Parathyroid adenoma (tissue), 2 donors: ENCODE results near the gene ATAD3A.
"Not testable (repeated sequence)": the region's sequence is repeated elsewhere in the genome, so short reads cannot be mapped to it uniquely, and the experiment has no call there.

ENCODE experiments used
- H2AFZ ChIP-seq: fragments of 300-600 bp; sonication (generic); one replicate; pipeline ENCODE4 v1.7.0; 2017; ENCODE audit warnings: antibody characterized with exemption, mild to moderate bottlenecking
- H3K27ac ChIP-seq: fragments of 300-600 bp; sonication (generic); one replicate; pipeline ENCODE4 v1.7.0; 2017
- H3K27me3 ChIP-seq: fragments of 300-600 bp; sonication (generic); one replicate; pipeline ENCODE4 v1.7.0; 2017; ENCODE audit warnings: low read length; ENCODE audit not compliant: control insufficient read depth, insufficient read depth
- H3K36me3 ChIP-seq: fragments of 300-600 bp; sonication (generic); one replicate; pipeline ENCODE4 v1.7.0; 2017; ENCODE audit warnings: low read length; ENCODE audit not compliant: control insufficient read depth, insufficient read depth
- H3K4me1 ChIP-seq: fragments of 300-600 bp; sonication (generic); one replicate; pipeline ENCODE4 v1.7.0; 2017; ENCODE audit warnings: control low read depth
- H3K4me2 ChIP-seq: fragments of 300-600 bp; sonication (generic); one replicate; pipeline ENCODE4 v1.7.0; 2017; ENCODE audit warnings: low read length
- H3K4me3 ChIP-seq: fragments of 300-600 bp; sonication (generic); one replicate; pipeline ENCODE4 v1.7.0; 2017; ENCODE audit warnings: low read depth, low read length
- H3K79me2 ChIP-seq: fragments of 300-600 bp; sonication (generic); one replicate; pipeline ENCODE4 v1.7.0; 2017; ENCODE audit warnings: control low read depth
- H3K9ac ChIP-seq: fragments of 300-600 bp; sonication (generic); one replicate; pipeline ENCODE4 v1.7.0; 2017; ENCODE audit warnings: mild to moderate bottlenecking
- H3K9me3 ChIP-seq: fragments of 300-600 bp; sonication (generic); one replicate; pipeline ENCODE4 v1.7.0; 2017; ENCODE audit warnings: low read length; ENCODE audit not compliant: control insufficient read depth
- TF ChIP-seq, protein P1 (sequence below): fragments of 300-600 bp; sonication (generic); IDR thresholded peaks from one replicate; pipeline ENCODE4 v1.7.0; 2017; ENCODE audit warnings: antibody characterized with exemption, mild to moderate bottlenecking
- donor health status: primary hyperparathyroidism.

ATAD3A gene

DNA sequence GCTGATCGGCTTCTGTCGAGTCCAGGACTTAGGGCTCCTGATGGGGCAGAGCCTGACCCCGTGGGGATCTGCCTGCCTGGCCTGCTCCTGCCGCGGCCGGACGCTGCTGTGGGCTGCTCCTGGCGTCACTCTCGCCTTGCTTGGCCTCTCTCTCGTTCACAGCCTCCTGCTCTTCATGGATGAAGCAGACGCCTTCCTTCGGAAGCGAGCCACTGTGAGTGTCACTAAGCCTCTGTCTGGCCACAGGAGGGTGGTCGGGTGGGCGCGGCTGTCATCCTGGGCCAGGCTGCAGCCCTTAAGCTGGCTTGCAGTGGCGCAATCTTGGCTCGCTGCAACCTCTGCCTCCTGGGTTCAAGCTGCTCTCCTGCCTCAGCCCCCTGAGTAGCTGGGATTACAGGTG is 24.3 kb upstream of the ATAD3A start:
- H2AFZ ChIP-seq, result no peak overlapping the region
- no peaks in the 10 kb centered on the region for H3K27me3 ChIP-seq
- no peaks in the 10 kb centered on the region for H3K79me2 ChIP-seq
- H3K9ac ChIP-seq, result no peak overlapping the region
- no peaks in the 10 kb centered on the region for H3K36me3 ChIP-seq
- no peak overlapping the region for H3K27ac ChIP-seq
- no peaks in the 10 kb centered on the region for H3K4me1 ChIP-seq
- H3K4me3 ChIP-seq, result no peak overlapping the region
- no peak overlapping the region for H3K4me2 ChIP-seq
- no peaks in the 10 kb centered on the region for H3K9me3 ChIP-seq
- TF ChIP-seq, protein P1, sequence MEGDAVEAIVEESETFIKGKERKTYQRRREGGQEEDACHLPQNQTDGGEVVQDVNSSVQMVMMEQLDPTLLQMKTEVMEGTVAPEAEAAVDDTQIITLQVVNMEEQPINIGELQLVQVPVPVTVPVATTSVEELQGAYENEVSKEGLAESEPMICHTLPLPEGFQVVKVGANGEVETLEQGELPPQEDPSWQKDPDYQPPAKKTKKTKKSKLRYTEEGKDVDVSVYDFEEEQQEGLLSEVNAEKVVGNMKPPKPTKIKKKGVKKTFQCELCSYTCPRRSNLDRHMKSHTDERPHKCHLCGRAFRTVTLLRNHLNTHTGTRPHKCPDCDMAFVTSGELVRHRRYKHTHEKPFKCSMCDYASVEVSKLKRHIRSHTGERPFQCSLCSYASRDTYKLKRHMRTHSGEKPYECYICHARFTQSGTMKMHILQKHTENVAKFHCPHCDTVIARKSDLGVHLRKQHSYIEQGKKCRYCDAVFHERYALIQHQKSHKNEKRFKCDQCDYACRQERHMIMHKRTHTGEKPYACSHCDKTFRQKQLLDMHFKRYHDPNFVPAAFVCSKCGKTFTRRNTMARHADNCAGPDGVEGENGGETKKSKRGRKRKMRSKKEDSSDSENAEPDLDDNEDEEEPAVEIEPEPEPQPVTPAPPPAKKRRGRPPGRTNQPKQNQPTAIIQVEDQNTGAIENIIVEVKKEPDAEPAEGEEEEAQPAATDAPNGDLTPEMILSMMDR, result no peak

DNA sequence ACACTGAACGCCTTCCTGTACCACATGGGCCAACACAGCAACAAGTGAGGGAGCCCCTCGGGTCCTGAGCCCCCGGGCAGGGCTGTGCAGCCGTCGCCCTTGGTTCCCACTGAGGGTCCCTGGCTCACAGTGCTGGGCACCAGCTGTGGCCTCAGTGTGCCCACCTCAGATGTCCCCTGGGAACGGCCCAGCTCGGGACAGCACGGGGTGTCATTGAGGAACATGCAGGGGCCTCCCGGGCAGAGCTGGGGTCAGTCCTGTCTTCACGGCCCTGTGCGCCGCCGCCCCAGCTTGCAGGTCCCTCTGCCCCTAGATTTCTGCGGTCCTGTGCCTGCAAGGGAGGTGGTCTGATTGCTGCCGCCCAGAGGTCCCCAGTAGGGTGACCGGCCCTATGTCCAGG is 22.7 kb upstream of the ATAD3A start:
- no peaks in the 10 kb centered on the region for H3K36me3 ChIP-seq

DNA sequence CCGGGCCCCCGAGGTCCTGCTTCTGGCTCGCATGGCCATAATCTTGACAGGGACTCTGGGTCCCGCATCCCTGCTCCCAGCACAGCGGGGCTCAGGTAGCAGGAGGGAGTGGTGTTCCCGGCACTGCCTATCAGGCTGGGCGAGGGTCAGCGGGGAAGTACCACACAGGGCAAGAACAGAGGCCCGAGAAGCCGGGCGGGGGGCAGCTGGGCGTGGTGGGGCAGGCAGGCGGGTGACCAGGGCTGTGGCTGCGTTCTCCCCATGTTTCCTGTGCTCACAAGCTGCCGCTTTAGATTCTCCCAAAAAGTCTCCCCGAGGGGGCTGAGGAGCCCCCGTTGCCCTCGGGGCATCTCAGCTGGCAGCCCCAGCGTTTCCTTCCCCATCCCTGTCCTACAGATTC is 22.1 kb upstream of the ATAD3A start:
- Histone ChIP-seq H3K4me1 (no peaks in the 10 kb centered on the region), H3K9me3 (no peaks in the 10 kb centered on the region), H3K4me3 (no peak overlapping the region), H3K79me2 (no peaks in the 10 kb centered on the region), H2AFZ (no peak overlapping the region), H3K4me2 (no peak overlapping the region), H3K36me3 (no peaks in the 10 kb centered on the region), H3K27ac (no peak overlapping the region), H3K9ac (no peak overlapping the region), H3K27me3 (no peaks in the 10 kb centered on the region)
- TF ChIP-seq, protein P1, result no peak

More for the DNA sequence above, 22.7 kb upstream of the ATAD3A start:
- Histone ChIP-seq H3K27ac (no peak overlapping the region), H3K79me2 (no peaks in the 10 kb centered on the region), H2AFZ (no peak overlapping the region), H3K27me3 (no peaks in the 10 kb centered on the region), H3K4me3 (no peak overlapping the region), H3K4me1 (no peaks in the 10 kb centered on the region), H3K9me3 (no peaks in the 10 kb centered on the region), H3K9ac (no peak overlapping the region), H3K4me2 (no peak overlapping the region)
- TF ChIP-seq, protein P1, result no peak

DNA sequence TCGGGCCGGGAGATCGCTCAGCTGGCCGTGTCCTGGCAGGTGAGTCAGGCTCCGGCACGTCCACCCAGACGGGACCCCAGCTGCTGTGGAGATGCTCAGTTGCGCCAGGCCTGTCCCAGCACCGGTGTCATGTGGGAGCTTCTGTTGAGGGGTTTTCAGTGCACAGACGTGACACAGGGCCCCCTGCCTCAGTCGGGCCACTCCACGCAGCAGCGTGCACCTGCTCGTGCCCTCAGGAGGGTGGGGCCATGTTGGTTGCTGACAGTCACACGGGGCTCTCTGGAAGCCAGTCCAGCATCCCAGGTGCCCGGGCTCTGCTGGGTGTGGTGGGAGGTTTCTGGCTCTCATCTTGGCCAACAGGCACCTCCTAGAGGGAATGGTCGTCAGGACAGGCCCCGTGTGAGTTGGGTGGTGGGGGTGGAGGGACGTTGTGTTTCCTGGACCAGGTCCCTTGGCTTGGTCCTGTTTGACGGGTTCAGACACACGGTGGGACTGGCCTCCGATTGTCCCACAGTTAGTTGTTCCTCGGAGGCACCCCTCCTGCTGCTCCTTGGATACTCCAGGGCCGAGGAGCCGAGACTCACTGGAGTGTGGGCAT is 21.2 kb upstream of the ATAD3A start:
- no peaks in the 10 kb centered on the region for H3K9me3 ChIP-seq
- H3K27me3 ChIP-seq, result no peaks in the 10 kb centered on the region
- H3K4me2 ChIP-seq, result no peak overlapping the region
- H3K9ac ChIP-seq, result no peak overlapping the region
- no peak overlapping the region for H2AFZ ChIP-seq
- H3K79me2 ChIP-seq, result no peaks in the 10 kb centered on the region
- H3K27ac ChIP-seq, result no peak overlapping the region
- no peak overlapping the region for H3K4me3 ChIP-seq
- H3K36me3 ChIP-seq, result no peaks in the 10 kb centered on the region
- H3K4me1 ChIP-seq, result no peaks in the 10 kb centered on the region
- TF ChIP-seq, protein P1, result no peak

DNA sequence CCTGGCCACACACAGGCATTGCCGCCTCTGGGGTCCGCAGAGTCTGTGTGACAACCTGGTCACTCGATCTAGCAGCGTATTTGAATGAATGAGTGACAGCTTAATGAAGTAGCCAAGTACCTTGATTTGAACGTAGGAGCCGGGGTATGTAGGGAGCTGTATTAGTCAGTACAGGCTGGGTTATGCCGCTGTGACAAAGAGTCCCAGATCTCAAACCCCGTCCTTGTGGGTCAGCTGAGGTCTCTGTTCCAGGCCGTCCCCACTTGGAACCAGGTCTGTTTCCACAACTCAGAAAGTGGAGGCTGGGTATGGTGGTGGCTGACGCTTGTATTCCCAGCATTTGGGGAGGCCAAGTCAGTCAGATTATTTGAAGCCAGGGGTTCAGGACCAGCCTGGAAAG is 20.4 kb upstream of the ATAD3A start:
- H3K4me3 ChIP-seq, result no peak overlapping the region
- no peak overlapping the region for H2AFZ ChIP-seq
- H3K9me3 ChIP-seq, result no peaks in the 10 kb centered on the region
- H3K27ac ChIP-seq, result no peak overlapping the region
- H3K27me3 ChIP-seq, result no peaks in the 10 kb centered on the region
- no peaks in the 10 kb centered on the region for H3K4me1 ChIP-seq
- no peaks in the 10 kb centered on the region for H3K79me2 ChIP-seq
- no peaks in the 10 kb centered on the region for H3K36me3 ChIP-seq
- no peak overlapping the region for H3K4me2 ChIP-seq
- no peak overlapping the region for H3K9ac ChIP-seq
- TF ChIP-seq, protein P1, result no peak

DNA sequence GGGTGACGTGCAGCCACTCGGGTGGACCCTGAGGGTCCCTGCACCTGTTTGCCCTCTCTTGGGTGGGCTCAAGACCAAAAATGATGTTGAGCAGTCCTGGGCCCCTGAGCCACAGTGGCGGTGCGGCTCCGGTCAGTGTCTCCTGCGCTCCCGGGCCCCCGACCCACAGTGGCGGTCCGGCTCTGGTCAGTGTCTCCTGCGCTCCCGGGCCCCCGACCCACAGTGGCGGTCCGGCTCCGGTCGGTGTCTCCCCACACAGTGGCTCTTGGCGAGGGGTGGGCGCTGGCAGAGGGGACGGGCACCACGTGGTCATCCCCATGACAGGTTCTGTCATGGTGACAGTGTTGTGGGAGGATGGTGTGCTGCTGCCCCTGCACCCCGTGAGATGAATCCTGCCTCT is 17.7 kb upstream of the ATAD3A start:
- not testable (repeated sequence) for H3K9ac ChIP-seq, H3K4me1 ChIP-seq, H3K36me3 ChIP-seq, H3K27ac ChIP-seq, H3K27me3 ChIP-seq, H3K4me2 ChIP-seq, H3K79me2 ChIP-seq, H3K4me3 ChIP-seq, H2AFZ ChIP-seq, H3K9me3 ChIP-seq

DNA sequence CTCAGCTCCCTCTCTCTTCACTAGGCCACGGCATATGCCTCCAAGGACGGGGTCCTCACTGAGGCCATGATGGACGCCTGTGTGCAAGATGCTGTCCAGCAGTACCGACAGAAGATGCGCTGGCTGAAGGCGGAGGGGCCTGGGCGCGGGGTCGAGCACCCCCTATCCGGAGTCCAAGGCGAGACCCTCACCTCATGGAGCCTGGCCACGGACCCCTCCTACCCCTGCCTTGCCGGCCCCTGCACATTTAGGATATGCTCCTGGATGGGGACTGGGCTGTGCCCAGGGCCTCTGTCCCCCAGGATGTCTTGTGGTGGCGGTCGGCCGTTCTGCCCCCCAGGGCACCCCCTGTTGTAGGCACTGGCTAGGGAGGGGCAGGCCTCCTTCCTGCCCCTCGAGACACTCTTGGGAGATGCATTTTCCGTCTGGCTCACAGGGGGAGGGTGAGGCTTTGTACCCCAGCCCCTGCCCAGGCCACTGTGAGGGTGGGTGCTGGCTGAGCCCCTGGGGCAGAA is 16.4 kb upstream of the ATAD3A start:
- not testable (repeated sequence) for H3K9ac ChIP-seq, H3K27me3 ChIP-seq, H3K36me3 ChIP-seq, H3K9me3 ChIP-seq, H2AFZ ChIP-seq, H3K79me2 ChIP-seq, H3K4me1 ChIP-seq, H3K27ac ChIP-seq, H3K4me2 ChIP-seq, H3K4me3 ChIP-seq
